ENCODE measurements around the gene ZNF614.

DNA sequence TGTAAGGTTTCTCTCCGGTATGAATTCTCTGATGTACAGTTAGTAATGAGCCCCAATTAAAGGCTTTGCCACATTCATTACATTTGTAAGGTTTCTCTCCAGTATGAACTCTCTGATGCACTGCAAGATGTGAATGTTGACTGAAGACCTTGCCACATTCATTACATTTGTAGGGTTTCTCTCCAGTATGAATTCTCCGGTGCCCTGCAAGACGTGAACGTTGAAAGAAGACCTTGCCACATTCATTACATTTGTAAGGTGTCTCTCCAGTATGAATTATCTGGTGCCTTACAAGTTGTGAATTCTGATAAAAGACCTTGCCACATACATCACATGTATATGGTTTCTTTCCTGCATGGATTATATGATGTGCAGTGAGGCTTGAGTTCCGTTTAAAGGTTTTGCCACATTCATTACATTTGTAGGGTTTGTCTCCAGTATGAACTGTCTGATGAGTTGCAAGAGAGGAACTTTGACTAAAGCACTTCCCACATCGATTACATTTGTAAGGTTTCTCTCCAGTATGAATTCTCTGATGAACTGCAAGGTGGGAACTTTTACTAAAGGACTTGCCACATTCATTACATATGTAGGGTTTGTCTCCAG, 38.2 kb upstream of the ZNF614 start:
- TF ChIP-seq, protein P1, sequence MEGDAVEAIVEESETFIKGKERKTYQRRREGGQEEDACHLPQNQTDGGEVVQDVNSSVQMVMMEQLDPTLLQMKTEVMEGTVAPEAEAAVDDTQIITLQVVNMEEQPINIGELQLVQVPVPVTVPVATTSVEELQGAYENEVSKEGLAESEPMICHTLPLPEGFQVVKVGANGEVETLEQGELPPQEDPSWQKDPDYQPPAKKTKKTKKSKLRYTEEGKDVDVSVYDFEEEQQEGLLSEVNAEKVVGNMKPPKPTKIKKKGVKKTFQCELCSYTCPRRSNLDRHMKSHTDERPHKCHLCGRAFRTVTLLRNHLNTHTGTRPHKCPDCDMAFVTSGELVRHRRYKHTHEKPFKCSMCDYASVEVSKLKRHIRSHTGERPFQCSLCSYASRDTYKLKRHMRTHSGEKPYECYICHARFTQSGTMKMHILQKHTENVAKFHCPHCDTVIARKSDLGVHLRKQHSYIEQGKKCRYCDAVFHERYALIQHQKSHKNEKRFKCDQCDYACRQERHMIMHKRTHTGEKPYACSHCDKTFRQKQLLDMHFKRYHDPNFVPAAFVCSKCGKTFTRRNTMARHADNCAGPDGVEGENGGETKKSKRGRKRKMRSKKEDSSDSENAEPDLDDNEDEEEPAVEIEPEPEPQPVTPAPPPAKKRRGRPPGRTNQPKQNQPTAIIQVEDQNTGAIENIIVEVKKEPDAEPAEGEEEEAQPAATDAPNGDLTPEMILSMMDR (IDR thresholded peaks at IDR 0.05), result no peak
- no peak for TF ChIP-seq POLR2AphosphoS5 (IDR thresholded peaks at IDR 0.05; ENCODE audit: insufficient read depth in 1 of 2, low read depth in 1 of 2)
